GM19438 (cell line): Measurements from ENCODE around the gene IFNAR2.

Experiments
- ATAC-seq: cut with Tn5 transposase; IDR thresholded peaks from one replicate; pipeline ENCODE4 v1.9.1; 2021; ENCODE audit warnings: low read depth; ENCODE audit not compliant: unreplicated experiment

The IFNAR2 gene

DNA sequence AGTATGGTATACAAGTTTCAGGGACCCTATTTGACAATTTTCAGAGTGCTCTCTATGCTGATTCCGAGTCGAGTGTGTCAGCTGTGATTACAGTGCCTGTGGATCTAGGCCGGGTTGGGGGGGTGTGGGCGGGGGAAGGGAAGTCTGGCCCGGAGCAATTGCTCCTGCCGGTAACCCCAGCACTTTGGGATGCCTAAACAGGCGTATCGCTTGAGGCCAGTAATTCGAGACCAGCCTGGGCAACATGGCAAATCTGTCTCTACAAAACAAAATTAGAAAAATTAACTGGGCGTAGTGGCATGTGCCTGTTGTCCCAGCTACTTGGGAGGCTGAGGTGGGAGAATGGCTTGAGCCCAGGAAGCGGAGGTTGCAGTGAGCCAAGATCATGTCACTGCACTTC, 34.8 kb downstream of the IFNAR2 start:
- no peak for ATAC-seq

DNA sequence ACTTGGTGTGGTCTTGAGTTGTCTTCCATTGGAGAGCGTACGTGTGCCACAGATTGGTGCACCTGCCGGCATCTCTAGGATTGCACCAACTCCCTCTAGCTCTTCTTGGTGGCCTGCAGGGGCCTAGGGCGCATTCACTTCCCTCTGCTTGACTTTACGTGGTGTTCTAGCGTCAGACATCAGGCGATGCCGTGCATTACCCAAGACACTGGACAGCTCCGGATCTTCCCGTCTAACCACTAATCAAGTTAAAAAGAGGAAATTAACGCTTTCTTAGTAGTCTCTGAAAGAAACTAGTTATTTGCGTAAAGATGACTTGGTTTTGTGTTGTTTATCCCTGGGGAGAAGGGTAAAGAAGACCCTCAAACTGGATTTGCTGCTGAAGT, 35.9 kb downstream of the IFNAR2 start:
- peak; percentile 43 for ATAC-seq

DNA sequence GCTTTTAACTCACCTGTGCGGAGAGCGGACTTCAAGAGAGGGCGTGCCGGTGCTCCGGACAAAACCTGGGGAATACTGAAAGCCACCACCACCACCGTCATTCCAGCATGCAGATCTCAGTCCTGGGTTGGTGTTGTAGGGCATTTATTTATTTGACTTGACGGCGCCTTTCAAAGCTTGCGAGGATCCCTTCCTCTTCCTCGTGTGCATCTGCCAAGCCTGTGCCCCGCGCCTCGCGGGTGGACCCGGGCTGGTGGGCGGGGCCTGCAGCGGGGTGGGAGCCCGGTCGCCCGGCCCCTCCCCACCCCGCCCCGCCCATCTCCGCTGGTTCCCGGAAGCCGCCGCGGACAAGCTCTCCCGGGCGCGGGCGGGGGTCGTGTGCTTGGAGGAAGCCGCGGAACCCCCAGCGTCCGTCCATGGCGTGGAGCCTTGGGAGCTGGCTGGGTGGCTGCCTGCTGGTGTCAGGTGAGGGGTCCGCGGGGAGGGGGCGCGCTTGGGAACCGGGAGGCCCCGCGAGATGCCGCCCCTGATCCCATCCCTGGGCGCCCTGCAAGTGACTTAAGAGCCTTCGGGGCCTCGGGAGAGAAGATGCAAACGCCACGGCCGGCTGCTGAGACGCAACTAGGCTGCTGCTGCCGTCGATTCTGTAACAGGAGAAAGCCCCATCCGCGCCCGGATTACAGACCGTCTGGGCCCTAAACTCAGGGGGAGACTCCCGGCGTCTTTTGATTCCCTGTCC, 36.5 kb downstream of the IFNAR2 start, which contains the start of gene IL10RB:
IL10RB (plus strand) TSS at position 318 of the 739 bp plus-strand sequence; CDS start at position 417, 99 bp downstream.
- peak; percentile 42 for ATAC-seq

DNA sequence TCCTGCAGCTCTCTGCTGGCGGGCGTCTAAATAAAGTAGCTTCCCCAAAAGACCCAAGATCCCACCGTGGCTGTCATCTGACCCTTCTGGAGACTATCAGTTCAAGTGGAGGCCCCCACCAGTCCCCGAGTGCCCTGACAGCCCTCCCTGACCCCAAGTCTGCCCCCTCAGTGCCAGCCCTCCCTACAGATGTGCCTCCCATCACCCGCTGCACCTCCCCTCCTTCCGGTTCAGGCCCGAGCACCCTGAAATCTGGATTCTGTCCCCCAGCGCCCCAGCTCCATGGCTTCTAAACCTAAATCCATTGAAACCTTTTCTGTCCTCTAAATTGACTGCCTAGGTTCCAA, 37.0 kb downstream of the IFNAR2 start:
- ATAC-seq: no peak

DNA sequence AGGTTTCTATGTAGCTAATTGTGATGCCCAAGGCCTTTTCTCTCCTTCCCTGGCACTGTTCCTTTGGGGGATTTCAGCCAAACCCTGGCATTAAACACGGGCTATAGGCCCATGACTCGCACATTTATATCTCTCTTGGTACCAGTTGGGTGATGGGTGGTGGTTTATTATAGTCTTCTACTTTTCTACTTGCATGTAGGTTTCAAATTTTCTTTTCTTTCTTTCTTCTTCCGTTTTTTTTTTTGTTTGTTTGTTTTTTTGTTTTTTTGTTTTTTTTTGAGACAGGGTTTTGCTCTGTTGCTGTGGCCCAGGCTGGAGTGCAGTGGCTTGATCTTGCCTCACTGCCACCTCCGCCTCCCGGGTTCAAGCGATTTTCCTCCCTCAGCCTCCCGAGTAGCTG, 37.5 kb downstream of the IFNAR2 start:
- ATAC-seq: no peak

DNA sequence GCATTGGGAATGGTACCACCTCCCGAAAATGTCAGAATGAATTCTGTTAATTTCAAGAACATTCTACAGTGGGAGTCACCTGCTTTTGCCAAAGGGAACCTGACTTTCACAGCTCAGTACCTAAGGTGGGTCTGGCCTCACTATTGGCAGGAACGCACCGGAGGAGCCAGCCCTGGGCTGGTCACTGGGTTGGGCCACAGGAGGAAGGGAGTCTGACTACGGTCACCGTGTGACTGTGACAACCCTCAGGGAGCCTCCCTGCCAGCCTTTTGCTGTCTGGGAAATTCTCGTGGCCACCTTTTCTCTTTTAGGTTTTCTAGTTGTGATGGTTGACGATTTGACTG, 38.6 kb downstream of the IFNAR2 start:
- ATAC-seq: peak; percentile 3

DNA sequence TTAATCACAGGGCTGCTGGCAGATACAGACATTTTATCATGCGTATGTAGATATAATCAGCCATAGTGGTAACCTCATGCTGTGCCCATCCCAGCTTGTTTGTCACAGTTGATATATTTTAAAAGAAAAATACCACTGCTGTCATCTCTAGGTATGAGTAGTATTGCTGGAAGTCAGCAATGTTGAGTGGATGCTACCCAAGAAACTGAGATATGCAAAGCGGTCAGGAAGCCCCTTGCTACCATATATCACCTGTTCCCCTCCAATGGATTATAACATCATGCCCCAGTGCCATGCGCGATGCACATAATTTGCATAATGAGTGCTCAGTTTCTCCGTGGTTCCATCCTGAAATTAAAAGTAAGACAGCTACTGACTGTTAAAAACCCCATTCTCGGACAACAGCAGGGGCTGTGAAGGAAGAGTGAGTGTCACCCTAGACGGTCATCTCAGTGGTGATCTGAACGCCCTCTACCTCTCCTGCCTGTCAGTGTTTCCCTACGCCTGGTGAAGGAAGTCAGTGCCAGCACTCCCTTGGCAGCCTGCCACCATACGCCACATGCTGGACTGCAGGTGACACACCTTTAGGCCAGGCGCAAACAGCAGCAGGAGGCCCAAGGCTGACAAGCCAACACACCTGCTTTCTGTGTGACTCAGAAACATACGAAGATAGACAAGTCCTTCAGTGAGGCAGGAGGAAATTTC, 39.2 kb downstream of the IFNAR2 start:
- ATAC-seq: peak; percentile 61

DNA sequence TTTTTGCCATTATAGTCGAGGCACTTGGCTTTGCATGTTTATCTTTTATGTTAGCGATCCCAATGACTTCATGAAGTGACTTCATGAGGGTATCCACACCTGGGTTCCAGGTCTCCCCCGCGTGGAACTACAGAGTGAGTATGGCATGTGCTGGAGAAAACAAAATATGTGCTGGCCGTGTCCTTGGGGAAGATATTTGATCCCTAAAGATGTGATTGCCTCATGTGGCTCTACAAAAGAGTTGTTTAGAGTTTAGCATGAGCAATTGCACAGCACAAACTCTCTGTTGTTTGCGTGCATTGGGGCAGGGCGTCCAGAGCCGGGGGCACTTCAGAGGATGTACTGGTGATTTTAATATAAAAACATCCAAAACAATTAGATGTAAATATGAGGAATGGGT, 41.2 kb downstream of the IFNAR2 start:
- no peak for ATAC-seq

DNA sequence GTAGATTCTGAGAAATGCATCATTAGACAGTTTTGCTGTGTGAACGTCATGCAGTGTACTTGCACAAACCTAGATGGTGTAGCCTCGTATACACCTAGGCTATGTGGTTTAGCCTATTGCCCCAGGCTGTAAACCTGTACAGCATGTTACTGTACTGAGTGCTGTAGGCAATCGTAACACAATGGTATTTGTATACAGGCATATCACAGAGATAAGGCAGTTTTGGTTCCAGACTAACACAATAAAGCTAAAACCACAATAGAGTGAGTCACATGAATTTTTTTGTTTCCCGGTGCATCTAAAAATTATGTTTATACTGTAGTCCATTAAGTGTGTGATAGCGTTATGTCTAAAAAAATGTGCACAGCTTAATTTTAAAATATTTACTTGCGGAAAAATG, 43.3 kb downstream of the IFNAR2 start:
- no peak for ATAC-seq

DNA sequence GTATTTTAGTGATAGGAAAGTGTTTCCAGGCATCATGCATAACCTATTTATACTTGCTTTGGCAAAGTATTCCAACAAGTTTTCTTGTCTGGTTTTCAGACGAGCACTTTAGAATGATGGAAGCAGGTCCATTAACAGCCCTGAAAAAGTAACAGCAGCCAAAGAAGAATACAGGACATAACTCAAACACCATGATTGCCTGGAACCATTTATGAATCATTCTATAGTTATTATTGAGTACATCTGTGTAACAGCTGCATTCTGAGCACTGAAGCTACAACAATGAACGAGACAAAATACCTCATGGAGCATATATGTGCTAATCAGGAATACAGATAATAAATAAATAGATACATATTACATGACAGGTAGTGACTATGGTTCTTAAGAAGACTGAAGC, 49.0 kb downstream of the IFNAR2 start:
- no peak for ATAC-seq

DNA sequence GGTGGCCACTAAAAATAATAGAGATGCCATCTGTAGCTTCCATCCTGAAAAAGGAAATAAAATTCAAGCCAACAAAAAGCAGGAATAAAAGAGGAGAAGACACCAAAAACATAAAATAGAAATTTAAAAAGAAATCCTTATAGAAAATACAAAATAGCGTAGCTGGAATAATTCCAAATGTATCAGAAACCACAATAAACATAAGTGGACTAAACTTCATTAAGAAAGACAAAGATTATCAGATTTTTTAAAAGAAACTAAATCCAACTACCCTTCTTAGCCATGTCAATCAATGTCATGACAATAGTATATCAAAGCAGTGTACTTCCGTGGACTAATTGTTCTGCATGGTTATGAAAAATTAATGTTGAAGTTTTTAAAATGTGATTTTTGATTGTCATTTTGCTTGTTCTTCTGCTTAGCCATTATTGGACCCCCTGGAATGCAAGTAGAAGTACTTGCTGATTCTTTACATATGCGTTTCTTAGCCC, 49.6 kb downstream of the IFNAR2 start:
- ATAC-seq: no peak
